Activated T-cell treated with anti-CD3 and anti-CD28 coated beads for 4 hours (primary cell): ENCODE data around the gene MIER3.
"Not testable (repeated sequence)": the region's sequence is repeated elsewhere in the genome, so short reads cannot be mapped to it uniquely, and the experiment has no call there.

Experiments used
- DNase-seq: peaks from one replicate; pipeline ENCODE4 v3.0.0-alpha.2; 2020

Gene MIER3

DNA sequence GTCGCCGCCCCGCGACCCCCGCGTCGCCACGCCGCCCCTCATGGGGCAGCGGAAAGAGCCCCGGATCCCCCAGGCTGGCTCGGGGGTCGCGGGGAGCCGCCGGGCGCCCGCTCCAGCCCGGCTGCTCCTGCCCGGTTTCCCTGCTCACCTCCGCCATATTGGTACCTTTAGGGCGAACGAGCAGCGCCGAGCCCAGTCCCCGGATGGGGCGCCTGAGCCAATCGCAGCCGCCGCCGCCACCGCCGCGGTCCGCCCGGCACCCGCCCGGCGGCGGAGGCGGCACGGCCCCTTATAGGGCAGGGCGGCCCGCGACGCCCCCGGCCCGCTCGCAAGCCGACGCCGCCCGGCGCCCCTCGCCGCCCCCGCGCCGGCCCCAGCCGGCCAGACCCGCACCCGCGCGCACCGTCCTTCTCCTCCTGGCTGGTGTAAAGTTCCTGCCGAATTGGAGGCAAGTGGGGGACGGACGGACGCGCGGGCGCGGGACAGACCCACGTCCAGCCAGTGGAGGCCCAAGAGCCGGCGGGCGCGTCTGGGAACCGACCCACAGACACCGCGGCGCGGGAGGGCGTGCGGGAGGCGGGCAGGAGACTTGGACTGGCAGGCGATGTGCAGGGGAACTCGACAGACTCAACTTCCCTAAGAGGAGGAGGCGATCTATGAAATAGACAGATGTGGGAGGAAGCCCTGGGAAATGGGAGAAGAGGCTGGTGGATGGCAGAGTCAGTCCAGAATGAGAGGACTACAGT, at the start of gene MIER3:
TSS of gene MIER3 (minus strand) at position 178 of the 746 bp plus-strand sequence. CDS start at position 157, 21 bp downstream.
- DNase-seq, result peak; percentile 64

GRCh38 chr5:56995596-56995995, 43.7 kb upstream of the MIER3 start:
- no peak for DNase-seq

DNA sequence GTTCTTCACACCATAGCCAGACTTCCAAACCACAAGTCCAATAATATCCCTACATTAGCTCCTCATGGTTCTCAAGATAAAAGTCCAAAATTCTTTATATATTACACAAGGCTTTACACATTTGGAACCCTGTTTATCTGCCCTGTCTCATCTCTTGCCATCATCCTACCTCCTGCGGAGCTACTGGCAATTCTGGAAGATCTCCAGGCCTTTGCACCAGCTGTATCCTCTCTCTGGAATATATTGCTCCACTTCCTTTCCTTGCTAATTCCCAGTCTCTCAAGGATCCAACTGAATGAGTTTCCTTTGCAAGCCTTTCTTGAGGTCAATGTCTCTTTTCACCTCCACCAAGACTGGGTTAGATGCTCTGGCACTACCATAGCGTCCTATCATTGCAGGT, 41.3 kb upstream of the MIER3 start:
- no peak for DNase-seq

GRCh38 chr5:56989676-56990075, 37.8 kb upstream of the MIER3 start:
- no peak for DNase-seq

DNA sequence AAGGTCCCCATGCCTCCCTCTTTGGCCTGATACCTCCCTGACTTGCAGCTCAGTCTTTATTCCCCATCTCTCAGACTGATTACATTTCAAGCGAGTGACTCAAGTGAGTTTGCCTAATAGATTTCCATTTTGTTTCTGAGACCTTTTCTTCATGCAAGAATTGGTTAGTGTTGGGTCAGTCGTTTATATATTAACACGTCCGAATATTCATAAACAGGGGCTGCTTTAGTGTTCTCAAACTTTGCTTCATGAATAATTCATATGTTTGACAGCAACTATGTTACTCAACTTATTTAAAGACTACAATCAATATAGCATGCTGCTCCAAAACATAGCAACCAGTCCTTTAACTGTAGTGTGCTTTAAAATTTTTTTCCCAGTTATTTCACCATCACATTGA, 36.6 kb upstream of the MIER3 start:
- no peak for DNase-seq

DNA sequence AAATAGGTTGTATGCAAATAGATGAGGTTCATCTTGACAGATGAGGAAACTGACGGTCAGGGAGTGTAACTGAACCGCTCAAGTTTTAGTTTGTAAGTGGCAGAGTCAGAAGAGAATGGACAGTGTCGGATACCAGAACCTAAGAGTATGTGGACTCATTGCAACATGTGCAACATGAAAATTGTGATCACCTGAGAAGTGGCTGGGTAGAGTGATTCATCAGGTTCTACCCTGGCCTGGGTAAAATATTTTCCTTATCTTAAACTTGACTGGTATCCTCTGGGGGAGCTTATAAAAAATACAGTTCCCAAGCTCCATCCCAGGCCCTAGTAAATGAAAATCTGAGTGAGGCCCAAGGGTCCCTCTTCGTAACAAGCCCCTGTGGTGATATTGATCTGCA, 35.2 kb upstream of the MIER3 start:
- no peak for DNase-seq

DNA sequence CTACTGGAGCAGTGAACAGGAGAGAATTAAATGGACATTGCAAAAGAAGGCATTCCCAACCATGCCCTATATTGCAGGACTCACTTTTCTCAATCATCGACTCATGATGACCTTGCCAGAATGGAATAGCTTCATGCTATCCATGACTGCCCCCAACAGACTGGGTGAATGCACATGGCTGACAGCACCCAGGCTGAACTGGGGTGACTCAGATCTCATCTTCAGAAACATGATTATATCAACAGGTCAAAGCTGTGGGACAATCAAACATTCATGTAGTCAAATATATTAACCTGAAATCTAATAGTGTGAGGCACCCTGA, 34.7 kb upstream of the MIER3 start:
- no peak for DNase-seq

DNA sequence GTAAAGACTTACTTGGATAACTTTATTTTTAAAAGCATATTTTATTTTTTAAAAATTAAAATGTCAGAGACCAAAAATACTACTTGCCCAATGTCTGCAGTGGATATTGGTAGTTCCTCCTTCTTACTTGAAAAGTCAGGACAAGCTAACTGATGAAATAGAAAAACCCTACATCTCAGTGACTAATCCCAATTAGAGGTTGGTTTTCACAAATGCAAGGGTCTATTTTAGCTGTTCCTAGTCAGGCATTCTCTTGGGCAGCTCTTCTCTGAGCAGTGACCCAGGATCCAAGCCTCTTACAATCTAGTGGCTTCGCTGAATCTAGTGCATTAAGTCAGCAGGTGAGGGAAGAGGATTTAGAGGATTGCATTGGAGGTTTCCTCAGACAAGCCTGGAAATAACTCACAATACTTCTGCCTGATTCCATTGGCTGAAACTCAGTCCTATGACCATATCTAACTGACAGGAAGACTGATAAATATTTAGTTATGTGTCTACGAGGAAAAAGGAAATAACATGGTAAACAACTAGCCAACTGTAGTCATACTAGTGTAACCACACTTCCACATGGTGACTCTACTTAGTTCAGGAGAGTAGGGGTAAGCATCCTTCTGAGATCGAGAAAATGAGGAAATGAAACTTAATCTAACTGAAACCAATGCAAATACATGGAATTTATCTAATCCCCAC, 34.2 kb upstream of the MIER3 start:
- DNase-seq, result no peak

- DNase-seq, result no peak
Observed at GRCh38 chr5:56984445-56984844, 32.5 kb upstream of the MIER3 start.

- no peak for DNase-seq
Observed at GRCh38 chr5:56983593-56984361, 31.9 kb upstream of the MIER3 start.

- DNase-seq, result no peak
Observed at GRCh38 chr5:56981548-56982315, 29.8 kb upstream of the MIER3 start.

DNA sequence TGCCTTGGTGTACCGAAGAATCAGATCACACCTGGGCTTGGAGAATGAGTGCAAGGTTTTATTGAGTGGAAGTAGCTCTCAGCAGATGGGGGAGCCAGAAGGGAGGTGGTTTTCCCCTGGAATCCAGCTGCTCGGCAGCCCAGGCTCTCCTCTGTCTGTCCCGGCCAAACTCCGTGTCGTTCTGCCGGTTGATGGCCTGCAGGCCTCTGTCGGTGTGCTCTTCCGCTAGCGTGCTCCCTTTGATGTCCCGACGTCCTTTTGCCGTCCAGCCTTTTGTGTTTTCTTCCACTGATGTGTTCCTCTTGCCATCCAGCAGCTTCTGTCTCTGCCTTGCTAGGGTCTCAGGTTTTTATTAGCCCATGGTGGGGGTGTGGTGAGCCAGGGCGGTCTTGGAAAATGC, 28.0 kb upstream of the MIER3 start:
- DNase-seq, result no peak

DNA sequence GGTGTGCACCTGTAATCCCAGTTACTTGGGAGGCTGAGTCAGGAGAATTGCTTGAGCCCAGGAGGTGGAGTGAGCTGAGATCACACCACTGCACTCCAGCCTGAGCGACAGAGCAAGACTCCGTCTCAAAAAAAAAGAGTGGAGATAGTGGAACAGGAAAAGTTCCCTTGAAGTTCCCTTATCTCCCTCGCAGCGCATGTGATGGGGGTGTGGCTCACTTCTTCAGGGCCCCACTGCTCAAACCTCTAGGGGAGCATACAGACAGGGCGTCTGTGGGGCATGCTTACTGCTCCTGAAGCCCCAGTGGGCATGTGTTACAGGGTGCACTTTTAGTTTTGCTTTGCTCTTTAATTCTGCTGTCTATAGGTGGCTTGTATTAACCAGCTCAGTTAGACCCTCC, 27.6 kb upstream of the MIER3 start:
- DNase-seq, result not testable (repeated sequence)

- no peak for DNase-seq
Observed at GRCh38 chr5:56977822-56978221, 25.9 kb upstream of the MIER3 start.

DNA sequence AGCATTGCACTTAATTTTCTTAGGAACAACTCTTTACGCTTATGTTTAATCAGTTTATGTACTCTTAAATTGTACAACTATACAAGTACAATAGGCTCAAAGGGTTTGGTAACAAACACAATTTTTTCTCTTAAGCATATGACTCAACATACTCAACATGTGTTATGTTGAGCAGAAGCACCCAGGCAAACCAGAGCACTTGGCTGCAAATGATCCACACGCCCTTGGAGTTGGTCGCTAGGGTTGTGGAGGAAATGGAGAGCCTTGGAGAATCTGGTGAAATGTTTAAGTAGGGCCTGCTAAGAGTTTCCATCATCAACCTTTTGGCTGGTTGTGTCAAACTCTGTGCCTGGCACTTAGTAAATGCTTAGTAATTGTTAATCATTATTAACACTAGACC, 25.1 kb upstream of the MIER3 start:
- no peak for DNase-seq

GRCh38 chr5:56974241-56974640, 22.3 kb upstream of the MIER3 start:
- no peak for DNase-seq

GRCh38 chr5:56973473-56973872, 21.6 kb upstream of the MIER3 start:
- DNase-seq, result no peak

- no peak for DNase-seq
Observed at GRCh38 chr5:56971275-56971674, 19.4 kb upstream of the MIER3 start.

DNA sequence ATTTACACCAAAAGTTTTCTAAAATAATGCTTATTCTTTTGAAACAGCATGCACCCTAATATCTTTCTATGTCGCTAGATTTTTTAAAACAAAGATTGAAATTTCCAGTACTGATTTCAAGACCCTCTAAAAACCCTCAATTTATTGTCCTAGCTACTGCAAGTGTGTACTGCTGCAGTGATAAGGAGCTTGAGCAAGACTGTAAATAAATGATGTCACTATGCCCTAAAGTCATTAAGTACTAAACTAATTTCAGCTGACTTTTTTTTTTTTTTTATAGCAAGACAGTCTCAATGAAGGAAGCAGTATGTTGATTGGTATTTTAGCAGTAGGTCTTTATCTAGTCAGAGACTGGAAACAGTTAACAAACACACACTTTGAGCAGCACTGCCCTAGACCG, 12.2 kb upstream of the MIER3 start:
- no peak for DNase-seq

DNA sequence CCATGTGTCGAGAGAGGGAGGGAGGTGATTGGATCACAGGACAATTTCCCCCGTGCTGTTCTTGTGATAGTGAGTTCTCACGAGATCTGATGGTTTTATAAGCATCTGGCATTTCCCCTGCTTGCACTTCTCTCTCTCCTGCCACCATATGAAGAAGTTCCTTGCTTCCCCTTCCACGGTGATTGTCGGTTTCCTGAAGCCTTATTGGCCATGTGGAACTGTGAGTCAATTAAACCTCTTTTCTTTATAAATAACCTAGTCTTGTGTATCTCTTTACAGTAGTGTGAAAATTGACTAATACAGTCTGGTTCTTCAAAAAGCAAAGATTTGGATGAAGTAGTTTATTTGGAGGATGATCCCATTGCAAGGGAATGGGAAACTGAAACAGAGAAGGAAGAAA, 11.3 kb upstream of the MIER3 start:
- no peak for DNase-seq

DNA sequence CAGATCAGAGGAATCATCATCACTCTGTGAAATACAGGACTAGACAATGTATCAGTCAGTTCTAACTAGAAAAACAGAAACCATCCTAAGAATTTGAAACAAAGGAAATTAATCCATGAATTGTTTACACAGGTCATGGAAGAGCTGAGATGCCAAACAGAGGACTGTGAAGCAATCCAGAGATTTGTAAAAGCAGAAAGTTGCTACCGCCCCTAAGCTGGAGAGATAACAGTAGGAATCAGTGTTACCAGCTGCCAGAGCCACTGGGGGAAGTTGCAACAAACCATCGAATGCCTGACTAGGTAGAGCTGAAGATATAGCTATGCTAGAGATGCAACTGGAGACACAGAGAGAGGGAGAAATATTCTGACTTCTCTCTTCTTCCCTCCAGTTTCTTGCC, 10.4 kb upstream of the MIER3 start:
- DNase-seq, result no peak

DNA sequence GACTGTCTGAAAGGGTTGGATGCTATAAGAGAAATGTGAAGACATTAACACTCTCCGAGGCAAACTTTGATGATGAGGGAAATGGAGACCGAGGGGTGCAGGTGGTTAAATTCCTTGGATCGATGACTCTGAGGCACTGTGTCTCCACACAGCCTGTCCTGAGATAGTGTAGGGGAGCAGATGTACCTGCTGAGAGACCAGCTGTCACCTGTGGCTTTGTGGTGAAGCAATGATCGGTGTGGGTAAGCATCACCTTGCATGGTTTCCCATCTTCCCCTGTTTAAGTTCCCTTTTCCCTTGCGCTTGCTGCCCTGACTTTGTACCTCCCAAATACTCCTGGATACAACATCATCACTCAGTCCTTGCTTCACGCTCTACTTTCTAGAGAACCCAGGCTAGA, 9.8 kb upstream of the MIER3 start:
- DNase-seq, result no peak

- no peak for DNase-seq
Observed at GRCh38 chr5:56959326-56959725, 7.4 kb upstream of the MIER3 start.
